Chondrocyte (in vitro differentiated cells): ENCODE measurements around the gene ANKS3. TPM values are rescaled to one million over a fixed set of nuclear protein-coding genes. Genes with fewer than 3 reads are reported as not detected.

Experiments
- DNase-seq: peaks from one replicate; pipeline ENCODE4 v3.0.0; 2021; ENCODE audit warnings: mixed read lengths, low spot score
- H3K27ac Mint-ChIP-seq: one replicate; pipeline ENCODE4 v1.8.0; 2021; ENCODE audit warnings: mild to moderate bottlenecking, moderate library complexity, mixed read lengths; ENCODE audit not compliant: unreplicated experiment
- H3K27me3 Mint-ChIP-seq: 2 replicates; pipeline ENCODE4 v1.8.0; 2021; ENCODE audit warnings: low read depth, mixed read lengths
- H3K36me3 Mint-ChIP-seq: 2 replicates; pipeline ENCODE4 v1.8.0; 2021; ENCODE audit warnings: low read depth, mixed read lengths
- H3K4me1 Mint-ChIP-seq: 2 replicates; pipeline ENCODE4 v1.8.0; 2021; ENCODE audit warnings: low read depth, mild to moderate bottlenecking, mixed read lengths
- H3K4me3 Mint-ChIP-seq: one replicate; pipeline ENCODE4 v1.8.0; 2021; ENCODE audit warnings: mild to moderate bottlenecking, moderate library complexity, mixed read lengths; ENCODE audit not compliant: unreplicated experiment
- H3K9me3 Mint-ChIP-seq: 2 replicates; pipeline ENCODE4 v1.8.0; 2021; ENCODE audit warnings: low read depth, mixed read lengths
- long read RNA-seq: library from polyadenylated mRNA; stranded (forward); transcript quantifications from one replicate; pipeline ENCODE4 v2.0.0, GENCODE V29; 2021
- total RNA-seq: library from RNA; stranded (reverse); gene quantifications from 3 replicates; pipeline ENCODE4 v1.2.1, GENCODE V29; 2021
- TF ChIP-seq, protein P1 (sequence below): fragments of 200-600 bp; sonication (generic); IDR thresholded peaks from 2 replicates; pipeline ENCODE4 v1.5.0; 2021; ENCODE audit warnings: antibody characterized with exemption, mild to moderate bottlenecking, moderate library complexity

Gene ANKS3, protein sequence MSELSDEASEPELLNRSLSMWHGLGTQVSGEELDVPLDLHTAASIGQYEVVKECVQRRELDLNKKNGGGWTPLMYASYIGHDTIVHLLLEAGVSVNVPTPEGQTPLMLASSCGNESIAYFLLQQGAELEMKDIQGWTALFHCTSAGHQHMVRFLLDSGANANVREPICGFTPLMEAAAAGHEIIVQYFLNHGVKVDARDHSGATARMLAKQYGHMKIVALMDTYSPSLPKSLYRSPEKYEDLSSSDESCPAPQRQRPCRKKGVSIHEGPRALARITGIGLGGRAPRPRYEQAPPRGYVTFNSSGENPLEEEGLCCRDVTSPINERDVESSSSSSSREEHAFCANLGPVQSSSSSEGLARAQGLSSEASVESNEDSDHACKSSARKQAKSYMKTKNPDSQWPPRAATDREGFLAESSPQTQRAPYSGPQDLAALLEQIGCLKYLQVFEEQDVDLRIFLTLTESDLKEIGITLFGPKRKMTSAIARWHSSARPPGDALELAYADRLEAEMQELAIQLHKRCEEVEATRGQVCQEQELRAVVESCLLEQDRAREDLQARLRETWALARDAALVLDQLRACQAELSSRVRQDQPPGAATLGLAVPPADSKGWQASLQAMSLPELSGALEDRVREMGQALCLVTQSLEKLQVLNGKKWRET
- total RNA-seq: 21.8 to 30.6 TPM (median 24.9 TPM) in 3 replicates
- long read RNA-seq, partial matches to known transcripts: 4 of 64 reads
- long read RNA-seq, other reads (novel, unspliced or antisense): 51 of 64 reads

DNA sequence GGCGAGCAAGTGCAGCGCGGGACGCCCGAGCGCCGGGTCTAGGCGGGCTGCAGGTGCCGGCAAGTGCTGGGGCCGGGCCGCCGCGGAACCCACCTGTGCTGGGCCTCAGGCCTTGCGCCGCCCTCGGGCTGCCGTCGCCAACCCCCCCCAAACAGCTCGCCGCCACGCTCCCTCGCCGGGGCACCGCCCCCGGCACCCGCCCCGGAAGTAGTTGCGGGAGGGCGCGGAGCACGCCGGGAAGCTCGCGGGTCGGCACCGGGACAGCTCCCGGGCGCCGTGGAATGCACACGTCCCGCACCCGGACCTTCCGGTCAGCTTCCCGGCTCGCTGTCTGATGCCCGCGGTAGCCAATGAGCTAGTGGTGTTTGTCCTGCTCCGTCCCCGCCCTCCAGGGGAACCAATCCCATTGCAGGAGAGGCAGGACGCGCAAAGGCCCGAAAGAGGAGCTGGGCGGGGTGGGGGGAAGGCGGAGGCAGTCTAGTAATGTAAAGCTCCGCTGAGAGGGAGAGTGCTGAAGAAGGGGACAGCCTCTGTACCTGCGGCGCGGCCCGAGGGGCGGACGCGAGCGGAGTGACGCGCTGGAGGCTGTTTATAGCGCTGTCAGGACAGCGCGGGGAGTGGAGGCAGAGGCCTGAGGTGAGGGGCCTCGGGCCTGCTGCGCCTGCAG is at the start of gene ANKS3, which contains the start of gene DNAAF8:
TSS of gene ANKS3 (minus strand) at position 209 of the 667 bp plus-strand sequence. CDS start 4,122 bp downstream, outside the sequence.
TSS of gene DNAAF8 (plus strand) at position 475 of the 667 bp plus-strand sequence. CDS start 1,978 bp downstream, outside the sequence.
- H3K36me3 Mint-ChIP-seq: peaks cover 6% of the 10 kb centered on the region
- TF ChIP-seq, protein P1, sequence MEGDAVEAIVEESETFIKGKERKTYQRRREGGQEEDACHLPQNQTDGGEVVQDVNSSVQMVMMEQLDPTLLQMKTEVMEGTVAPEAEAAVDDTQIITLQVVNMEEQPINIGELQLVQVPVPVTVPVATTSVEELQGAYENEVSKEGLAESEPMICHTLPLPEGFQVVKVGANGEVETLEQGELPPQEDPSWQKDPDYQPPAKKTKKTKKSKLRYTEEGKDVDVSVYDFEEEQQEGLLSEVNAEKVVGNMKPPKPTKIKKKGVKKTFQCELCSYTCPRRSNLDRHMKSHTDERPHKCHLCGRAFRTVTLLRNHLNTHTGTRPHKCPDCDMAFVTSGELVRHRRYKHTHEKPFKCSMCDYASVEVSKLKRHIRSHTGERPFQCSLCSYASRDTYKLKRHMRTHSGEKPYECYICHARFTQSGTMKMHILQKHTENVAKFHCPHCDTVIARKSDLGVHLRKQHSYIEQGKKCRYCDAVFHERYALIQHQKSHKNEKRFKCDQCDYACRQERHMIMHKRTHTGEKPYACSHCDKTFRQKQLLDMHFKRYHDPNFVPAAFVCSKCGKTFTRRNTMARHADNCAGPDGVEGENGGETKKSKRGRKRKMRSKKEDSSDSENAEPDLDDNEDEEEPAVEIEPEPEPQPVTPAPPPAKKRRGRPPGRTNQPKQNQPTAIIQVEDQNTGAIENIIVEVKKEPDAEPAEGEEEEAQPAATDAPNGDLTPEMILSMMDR: no peak

DNA sequence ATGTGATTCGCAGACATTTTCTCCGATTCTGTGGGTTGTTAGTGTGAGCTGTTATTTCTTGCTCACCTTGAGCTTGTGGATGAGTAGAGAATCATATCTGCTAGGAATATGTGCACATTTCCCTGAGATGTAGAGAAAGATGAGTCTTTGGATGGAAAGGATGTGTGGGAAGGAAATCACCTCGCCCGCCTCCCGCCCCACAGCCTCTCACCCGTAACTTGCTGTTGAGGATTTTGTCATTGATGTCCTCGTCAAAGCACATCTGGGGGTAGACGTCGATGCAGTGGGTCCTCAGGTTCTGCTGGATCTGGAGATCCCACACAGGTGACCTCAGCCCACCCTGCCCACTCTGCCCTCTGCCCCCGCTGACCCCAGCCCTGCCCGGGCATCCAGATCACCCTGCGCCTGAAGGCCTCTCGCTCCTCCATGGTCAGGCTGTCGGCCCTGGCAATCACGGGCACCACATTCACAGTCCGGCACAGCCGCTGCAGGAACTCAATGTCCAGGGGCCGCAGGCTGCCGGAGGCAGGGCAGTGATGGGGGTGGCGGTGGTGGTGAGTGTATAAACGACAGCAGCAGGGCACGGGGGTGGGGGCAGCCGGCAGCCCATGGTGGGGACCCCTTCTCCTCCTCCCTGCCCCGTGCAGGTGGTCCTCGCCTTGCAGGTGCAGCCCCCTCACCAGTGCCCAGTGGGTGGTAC is 49.3 kb upstream of the ANKS3 start:
- no peaks in the 10 kb centered on the region for H3K9me3 Mint-ChIP-seq
- H3K27ac Mint-ChIP-seq: no peak overlapping the region
- no peak overlapping the region for H3K4me3 Mint-ChIP-seq
- H3K27me3 Mint-ChIP-seq: no peaks in the 10 kb centered on the region
- no peaks in the 10 kb centered on the region for H3K36me3 Mint-ChIP-seq
- no peaks in the 10 kb centered on the region for H3K4me1 Mint-ChIP-seq
- DNase-seq: no peak
- TF ChIP-seq, protein P1: no peak

More for the DNA sequence above, at the start of gene ANKS3, which contains the start of gene DNAAF8:
- no peaks in the 10 kb centered on the region for H3K27me3 Mint-ChIP-seq
- no peaks in the 10 kb centered on the region for H3K9me3 Mint-ChIP-seq
- peaks cover 15% of the 10 kb centered on the region for H3K4me1 Mint-ChIP-seq
- peak within 1 kb of the TSS; percentile 92 for H3K4me3 Mint-ChIP-seq
- peak within 1 kb of the TSS; percentile 89 for H3K27ac Mint-ChIP-seq
- DNase-seq: peak; percentile 99

DNA sequence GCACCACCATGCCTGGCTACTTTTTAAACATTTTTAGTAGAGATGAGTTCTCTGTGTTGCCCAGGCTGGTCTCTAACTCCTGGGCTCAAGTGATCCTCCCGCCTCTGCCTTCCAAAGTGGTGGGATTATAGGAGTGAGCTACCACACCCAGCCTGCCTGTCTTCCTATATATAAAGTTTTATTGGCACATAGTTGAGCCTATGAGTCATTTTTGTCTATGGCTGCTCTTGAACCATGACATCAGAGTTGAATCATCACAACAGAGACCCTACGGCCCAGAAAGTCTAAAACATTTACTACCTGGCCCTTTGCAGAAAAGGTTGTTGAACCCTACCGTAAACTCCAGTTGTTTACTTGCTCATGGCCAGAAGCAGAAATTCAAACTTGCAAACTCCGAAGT is 46.2 kb upstream of the ANKS3 start:
- H3K4me3 Mint-ChIP-seq: no peak overlapping the region
- no peaks in the 10 kb centered on the region for H3K36me3 Mint-ChIP-seq
- TF ChIP-seq, protein P1: no peak
- no peaks in the 10 kb centered on the region for H3K9me3 Mint-ChIP-seq
- no peak for DNase-seq
- H3K27me3 Mint-ChIP-seq: no peaks in the 10 kb centered on the region
- H3K4me1 Mint-ChIP-seq: no peaks in the 10 kb centered on the region
- no peak overlapping the region for H3K27ac Mint-ChIP-seq

DNA sequence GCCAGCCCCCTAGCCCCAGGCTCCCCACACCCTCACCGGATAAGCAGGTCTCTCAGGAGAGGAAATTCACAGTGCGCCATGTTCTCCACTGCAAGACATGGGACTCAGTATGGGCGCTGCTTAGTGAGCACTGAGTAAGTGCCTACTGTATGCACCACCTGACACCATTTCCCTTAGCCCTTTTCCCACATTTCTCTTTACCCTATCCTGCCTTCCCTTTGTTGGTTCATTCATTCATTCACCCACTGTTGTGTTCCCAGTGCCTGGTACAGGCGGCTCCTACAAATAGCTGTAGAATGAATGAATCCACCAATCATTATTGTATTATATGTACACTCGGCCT is 44.0 kb upstream of the ANKS3 start:
- DNase-seq: no peak
- TF ChIP-seq, protein P1: no peak
- Mint-ChIP-seq H3K4me3 (no peak overlapping the region), H3K27me3 (no peaks in the 10 kb centered on the region), H3K9me3 (no peaks in the 10 kb centered on the region), H3K36me3 (no peaks in the 10 kb centered on the region), H3K4me1 (no peaks in the 10 kb centered on the region), H3K27ac (no peak overlapping the region)
